Heart left ventricle (tissue), 13 donors: ENCODE data around the gene GHRL.

ENCODE experiments used
- CTCF ChIP-seq, 12 donors: fragments of 200-600 bp; sonication (generic) in 4 of 12; IDR thresholded peaks; one replicate each; pipeline versions ENCODE4 v1.5.0 to v1.8.0; 2018 to 2022; ENCODE audit warnings: antibody characterized with exemption in 12 of 12, mild to moderate bottlenecking in 5 of 12
- POLR2A ChIP-seq, 2 donors: fragments of 450-650 bp; IDR thresholded peaks; one replicate each; pipeline ENCODE4 v1.6.1; 2017; ENCODE audit warnings: antibody characterized with exemption in 2 of 2, mild to moderate bottlenecking in 2 of 2, moderate library complexity in 2 of 2
- donor health status: ischemic (EF 13 %, LVEDD 7.1; RV severe dilation, severe dysfunction).
- donor health status: DM: no; HTN: yes; CAD: no.
- donor health status: DM: no; HTN: no; CAD: no.
- donor health status: ischemic (EF 25% LVEDD 6.9; RV normal size, moderate dysfunction).
- donor health status: ischemic (EF 25% LVEDD 5.7; RV mildly dilated, moderate dysfunction).
- donor health status: ischemic (EF 35%, LVEDD 5.7; RV mildly dilated, moderate dysfunction).
- donor health status: nonischemic (EF 11% LVEDD 7.7; RV severe dilation, severe dysfunction).
- donor health status: DM: yes; HTN: yes; CAD: no.
- donor health status: PGD.
- donor health status: ischemic (EF 29% LVEDD 5.4; RV normal size, mild dysfunction).
- donor health status: nonischemic (EF 23%, LVEDD 6.1; RV moderate dilation, normal function).

- TF ChIP-seq POLR2A (IDR thresholded peaks at IDR 0.05) (no peak), CTCF (IDR thresholded peaks at IDR 0.05) (no peak)
Observed at GRCh38 chr3:10285272-10286132, 7.2 kb downstream of the GHRL start.
